DOHH2 (cell line): ENCODE results near the gene ZNF609.

ENCODE experiments used
- H3F3A ChIP-seq: fragments of 200-600 bp; sonication (generic), shearing (Covaris generic); 2 replicates; pipeline ENCODE4 v1.6.0; 2016; ENCODE audit warnings: antibody characterized with exemption, mild to moderate bottlenecking; ENCODE audit not compliant: control insufficient read depth, insufficient read depth
- H3K27ac ChIP-seq: fragments of 200-600 bp; sonication (generic); 2 replicates; pipeline ENCODE4 v1.5.1; 2014; ENCODE audit warnings: low read depth, mild to moderate bottlenecking, low read length, moderate library complexity
- H3K27me3 ChIP-seq: fragments of 200-600 bp; sonication (generic); 2 replicates; pipeline ENCODE4 v1.6.1; 2014; ENCODE audit warnings: mild to moderate bottlenecking, low read length, mixed read lengths; ENCODE audit not compliant: control insufficient read depth
- H3K36me3 ChIP-seq: fragments of 200-600 bp; sonication (generic); 2 replicates; pipeline ENCODE4 v1.6.1; 2014; ENCODE audit warnings: mild to moderate bottlenecking, low read length, moderate library complexity, mixed read lengths; ENCODE audit not compliant: control insufficient read depth
- H3K4me1 ChIP-seq: fragments of 200-600 bp; sonication (generic); 2 replicates; pipeline ENCODE4 v1.6.1; 2014; ENCODE audit warnings: mild to moderate bottlenecking, low read length, mixed read lengths; ENCODE audit not compliant: control insufficient read depth
- H3K4me2 ChIP-seq: fragments of 200-600 bp; sonication (generic); 2 replicates; pipeline ENCODE4 v1.6.0; 2014; ENCODE audit warnings: mild to moderate bottlenecking, low read length, moderate library complexity
- H3K4me3 ChIP-seq: fragments of 200-600 bp; sonication (generic); 2 replicates; pipeline ENCODE4 v1.5.1; 2014; ENCODE audit warnings: mild to moderate bottlenecking, low read length, mixed read lengths
- H3K79me2 ChIP-seq: fragments of 200-600 bp; sonication (generic); 2 replicates; pipeline ENCODE4 v1.6.1; 2014; ENCODE audit warnings: mild to moderate bottlenecking, low read length, mixed read lengths; ENCODE audit not compliant: control insufficient read depth
- H3K9me2 ChIP-seq: fragments of 200-600 bp; sonication (generic); replicated peaks from 2 replicates; pipeline ENCODE4 v1.6.1; 2014; ENCODE audit warnings: mild to moderate bottlenecking, low read length, mixed read lengths; ENCODE audit not compliant: control insufficient read depth
- H3K9me3 ChIP-seq: fragments of 200-600 bp; sonication (generic); 2 replicates; pipeline ENCODE4 v1.6.1; 2014; ENCODE audit warnings: antibody characterized with exemption, low read length, mixed read lengths; ENCODE audit not compliant: control insufficient read depth, insufficient read depth
- H4K20me1 ChIP-seq: fragments of 200-600 bp; sonication (generic); 2 replicates; pipeline ENCODE4 v1.6.0; 2014; ENCODE audit warnings: low read depth, mild to moderate bottlenecking, antibody characterized with exemption, low read length, moderate library complexity; ENCODE audit not compliant: control insufficient read depth, insufficient read depth
- CTCF ChIP-seq: fragments of 200-600 bp; sonication (generic); IDR thresholded peaks from one replicate; pipeline ENCODE4 v1.5.1; 2014; ENCODE audit warnings: antibody characterized with exemption, mild to moderate bottlenecking, low read depth, low read length; ENCODE audit not compliant: poor library complexity, severe bottlenecking
- EZH2phosphoT487 ChIP-seq: fragments of 200-600 bp; sonication (generic); IDR thresholded peaks from 2 replicates; pipeline ENCODE4 v1.6.1; 2017; ENCODE audit warnings: borderline replicate concordance, mild to moderate bottlenecking, antibody characterized with exemption, low read length, moderate library complexity, mixed read lengths

The ZNF609 gene

GRCh38 chr15:64716452-64716851, 256.1 kb downstream of the ZNF609 start:
- TF ChIP-seq EZH2phosphoT487 (no peak), CTCF (no peak)
- Histone ChIP-seq H3K36me3 (no peaks in the 10 kb centered on the region), H3K27me3 (no peaks in the 10 kb centered on the region), H3K9me2 (no peaks in the 10 kb centered on the region), H3K4me2 (no peak overlapping the region), H3K9me3 (no peaks in the 10 kb centered on the region), H3K4me1 (no peaks in the 10 kb centered on the region), H4K20me1 (no peaks in the 10 kb centered on the region), H3F3A (no peaks in the 10 kb centered on the region), H3K79me2 (no peaks in the 10 kb centered on the region), H3K27ac (no peak overlapping the region), H3K4me3 (no peak overlapping the region)

- no peaks in the 10 kb centered on the region for H3K4me1 ChIP-seq
- no peaks in the 10 kb centered on the region for H3K9me3 ChIP-seq
- no peaks in the 10 kb centered on the region for H4K20me1 ChIP-seq
- no peak overlapping the region for H3K4me2 ChIP-seq
- H3K36me3 ChIP-seq, result no peaks in the 10 kb centered on the region
- H3K27ac ChIP-seq, result no peak overlapping the region
- H3K79me2 ChIP-seq, result no peaks in the 10 kb centered on the region
- H3F3A ChIP-seq, result no peaks in the 10 kb centered on the region
- H3K27me3 ChIP-seq, result no peaks in the 10 kb centered on the region
- no peak overlapping the region for H3K4me3 ChIP-seq
- H3K9me2 ChIP-seq, result no peaks in the 10 kb centered on the region
- TF ChIP-seq EZH2phosphoT487 (no peak), CTCF (no peak)
Measured at GRCh38 chr15:64717130-64717529, 256.8 kb downstream of the ZNF609 start.

GRCh38 chr15:64717735-64718495, 257.5 kb downstream of the ZNF609 start:
- H3K9me3 ChIP-seq, result no peaks in the 10 kb centered on the region
- no peaks in the 10 kb centered on the region for H3K79me2 ChIP-seq
- H3K9me2 ChIP-seq, result no peaks in the 10 kb centered on the region
- no peaks in the 10 kb centered on the region for H3F3A ChIP-seq
- no peaks in the 10 kb centered on the region for H3K4me1 ChIP-seq
- H3K4me2 ChIP-seq, result no peak overlapping the region
- no peaks in the 10 kb centered on the region for H3K27me3 ChIP-seq
- H3K36me3 ChIP-seq, result no peaks in the 10 kb centered on the region
- H3K27ac ChIP-seq, result no peak overlapping the region
- no peaks in the 10 kb centered on the region for H4K20me1 ChIP-seq
- no peak for TF ChIP-seq EZH2phosphoT487
- no peak for TF ChIP-seq CTCF
- no peak overlapping the region for H3K4me3 ChIP-seq
